Stimulated activated CD4-positive, alpha-beta T cell treated with anti-CD3 and anti-CD28 coated beads, Interleukin-1b, Interleukin-23, amount 100 ng/mL, for 48 hours (primary cell): Measurements from ENCODE around the gene OTOP2.
"Not testable (repeated sequence)": the region's sequence is repeated elsewhere in the genome, so short reads cannot be mapped to it uniquely, and the experiment has no call there.

Experiments used
- DNase-seq: peaks from one replicate; pipeline ENCODE4 v3.0.0-alpha.2; 2020

OTOP2 gene

DNA sequence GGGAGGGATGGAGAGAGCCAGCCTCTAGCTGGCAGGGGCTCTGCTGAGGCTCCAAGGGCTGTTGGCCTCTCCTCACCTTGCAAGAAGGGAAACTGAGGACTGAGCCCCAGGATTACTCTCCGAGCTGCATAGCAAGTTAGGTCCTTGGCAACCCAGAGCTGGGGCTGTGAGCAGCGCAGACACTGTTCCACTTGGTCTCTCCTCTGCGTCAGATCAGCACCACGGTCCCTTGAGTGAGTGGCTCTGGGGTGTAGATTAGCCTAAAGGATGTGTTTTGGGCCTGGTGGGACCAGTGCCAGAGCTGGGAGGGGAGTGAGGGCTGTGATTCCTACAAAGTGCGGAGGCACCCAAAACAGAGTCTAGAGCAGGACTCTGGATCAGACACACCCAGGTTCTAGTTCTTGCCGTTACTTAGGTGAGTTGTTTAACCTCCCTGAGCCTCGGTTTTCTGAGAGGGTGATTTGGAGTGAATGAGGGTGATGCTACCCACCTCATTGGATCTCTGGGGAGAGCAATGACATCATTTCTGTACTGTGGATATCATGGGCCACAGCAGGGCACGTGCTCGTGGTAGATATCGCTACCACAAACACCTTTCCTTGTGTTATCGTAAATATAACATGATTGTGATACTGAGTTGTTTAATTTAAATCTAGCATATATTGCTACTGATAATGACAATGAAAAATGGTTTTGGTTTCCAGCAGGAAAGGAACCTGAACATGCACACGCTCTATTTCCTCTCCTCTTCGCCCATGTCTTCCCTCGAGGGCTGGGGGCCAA lies 22.5 kb upstream of the OTOP2 start:
- no peak for DNase-seq

DNA sequence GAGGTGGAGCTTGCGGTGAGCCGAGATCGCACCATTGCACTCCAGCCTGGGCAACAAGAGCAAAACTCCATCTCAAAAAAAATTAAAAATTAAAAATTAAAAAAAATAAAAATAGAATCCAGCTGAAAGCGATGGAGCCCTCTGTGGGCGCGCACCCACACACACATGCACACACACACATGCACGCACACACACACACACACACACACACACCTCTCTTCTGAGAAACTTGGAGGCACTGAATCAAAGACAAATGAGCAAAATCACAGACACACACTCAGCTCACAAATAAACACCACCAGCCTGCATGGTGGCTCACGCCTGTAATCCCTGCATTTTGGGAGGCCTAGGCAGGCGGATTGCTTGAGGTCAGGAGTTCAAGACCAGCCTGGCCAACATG lies 21.0 kb upstream of the OTOP2 start:
- no peak for DNase-seq

DNA sequence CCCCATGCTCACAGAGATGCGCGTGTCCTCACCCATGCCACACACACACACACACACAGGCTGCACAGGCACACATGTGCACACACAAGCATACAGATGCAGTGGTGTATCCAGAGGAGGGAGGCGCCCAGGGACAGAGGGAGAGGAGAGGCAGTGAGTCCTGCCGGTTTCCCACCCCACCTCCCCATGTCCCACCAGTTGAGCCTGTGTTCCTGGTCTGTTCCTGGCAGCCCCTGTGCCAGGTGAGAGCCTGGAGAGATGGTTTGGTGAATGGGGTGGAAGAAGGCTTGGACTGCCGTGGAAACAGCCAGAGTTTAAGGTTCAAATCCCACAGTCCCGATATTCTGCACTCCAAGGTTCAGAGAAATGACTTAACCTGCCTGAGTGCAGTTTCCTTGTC lies 20.4 kb upstream of the OTOP2 start:
- no peak for DNase-seq

DNA sequence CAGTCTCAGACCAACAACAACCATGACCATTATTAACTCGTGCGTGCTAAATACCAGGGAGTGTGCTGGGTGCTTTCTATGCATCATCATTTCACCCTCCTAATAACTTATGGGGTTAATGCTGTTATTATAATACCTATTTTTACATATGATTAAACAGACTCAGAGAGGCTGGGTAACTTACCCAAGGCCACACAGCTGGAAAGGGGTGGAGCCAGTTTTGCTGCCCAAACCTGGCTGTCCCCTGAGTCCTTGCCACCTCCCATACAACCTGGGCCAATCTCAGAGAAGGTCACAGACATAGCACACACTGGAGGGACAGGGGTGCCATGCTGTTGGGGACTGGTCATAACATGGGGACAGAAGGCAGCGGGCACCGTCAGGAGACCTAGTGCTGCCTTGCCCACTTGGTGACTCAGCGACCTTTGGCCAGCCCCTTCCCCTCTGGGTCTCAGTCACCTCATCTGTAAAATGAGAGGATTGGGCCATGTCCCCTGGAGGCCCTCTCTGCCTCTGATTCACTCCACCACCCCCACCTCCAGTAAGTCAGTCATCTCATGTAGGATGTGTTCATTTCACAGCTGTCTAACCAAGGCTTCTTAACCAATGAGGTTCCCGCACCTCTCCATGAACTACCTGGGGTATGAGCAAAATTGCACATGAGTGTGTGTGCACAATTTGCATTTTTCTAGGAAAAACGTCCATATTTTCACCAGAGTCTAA lies 19.2 kb upstream of the OTOP2 start:
- peak; percentile 33 for DNase-seq

DNA sequence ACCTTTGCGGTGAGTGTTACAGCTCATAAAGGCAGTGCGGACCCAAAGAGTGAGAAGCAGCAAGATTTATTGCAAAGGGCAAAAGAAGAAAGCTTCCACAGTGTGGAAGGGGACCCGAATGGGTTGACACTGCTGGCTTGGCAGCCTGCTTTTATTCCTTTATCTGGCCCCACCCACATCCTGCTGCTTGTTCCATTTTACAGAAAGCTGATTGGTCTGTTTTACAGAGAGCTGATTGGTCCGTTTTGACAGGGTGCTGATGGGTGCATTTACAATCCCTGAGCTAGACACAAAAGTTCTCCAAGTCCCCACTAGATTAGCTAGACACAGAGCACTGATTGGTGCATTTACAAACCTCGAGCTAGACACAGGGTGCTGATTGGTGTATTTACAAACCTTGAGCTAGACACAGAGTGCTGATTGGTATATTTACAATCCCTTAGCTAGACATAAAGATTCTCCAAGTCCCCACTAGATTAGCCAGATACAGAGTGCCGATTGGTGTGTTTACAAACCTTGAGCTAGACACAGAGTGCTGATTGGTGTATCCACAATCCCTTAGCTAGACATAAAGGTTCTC lies 17.8 kb upstream of the OTOP2 start:
- DNase-seq = not testable (repeated sequence)

DNA sequence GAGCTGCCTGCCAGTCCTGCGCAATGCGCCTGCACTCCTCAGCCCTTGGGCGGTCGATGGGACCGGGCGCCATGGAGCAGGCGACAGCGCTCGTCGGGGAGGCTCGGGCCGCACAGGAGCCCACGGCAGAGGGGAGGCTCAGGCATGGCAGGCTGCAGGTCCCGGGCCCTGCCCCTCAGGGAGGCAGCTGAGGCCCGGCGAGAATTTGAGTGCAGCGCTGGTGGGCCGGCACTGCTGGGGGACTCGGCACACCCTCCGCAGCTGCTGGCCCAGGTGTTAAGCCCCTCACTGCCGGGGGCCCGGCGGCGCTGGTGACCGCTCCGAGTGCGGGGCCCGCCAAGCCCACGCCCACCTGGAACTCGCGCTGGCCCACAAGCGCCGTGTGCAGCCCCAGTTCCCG lies 17.1 kb upstream of the OTOP2 start:
- DNase-seq = no peak

DNA sequence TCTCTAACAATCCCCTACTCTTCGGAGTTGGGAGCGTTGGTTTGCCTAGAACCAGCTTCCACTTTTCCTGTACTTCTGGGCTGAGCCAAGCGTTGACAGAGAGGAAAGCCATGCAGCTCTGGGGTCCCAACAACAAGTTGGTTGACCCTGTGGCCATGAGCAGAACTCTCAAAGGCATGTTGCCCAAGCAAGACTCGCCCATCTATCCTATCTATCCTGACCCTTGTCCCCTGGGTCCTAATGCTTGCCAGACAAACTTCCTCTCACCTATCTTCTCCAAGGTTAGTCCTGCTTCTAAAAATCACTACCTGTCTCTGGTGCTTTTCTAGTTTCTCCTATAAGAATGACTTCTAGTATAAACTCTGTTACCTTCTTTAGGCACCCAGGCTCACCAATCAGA lies 15.0 kb upstream of the OTOP2 start:
- DNase-seq = not testable (repeated sequence)

DNA sequence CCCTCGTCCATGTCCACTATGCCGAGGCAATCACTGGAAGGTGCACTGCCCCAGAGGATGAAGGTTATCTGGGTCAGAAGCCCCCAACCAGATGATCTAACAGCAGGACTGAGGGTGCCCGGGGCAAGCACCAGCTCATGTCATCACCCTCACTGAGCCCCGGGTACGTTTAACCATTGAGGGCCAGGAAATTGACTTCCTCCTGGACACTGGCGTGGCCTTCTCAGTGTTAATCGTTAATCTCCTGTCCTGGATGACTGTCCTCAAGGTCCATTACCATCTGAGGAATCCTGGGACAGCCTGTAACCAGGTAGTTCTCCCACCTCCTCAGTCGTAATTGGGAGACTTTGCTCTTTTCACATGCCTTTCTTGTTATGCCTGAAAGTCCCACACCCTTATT lies 12.7 kb upstream of the OTOP2 start:
- DNase-seq = not testable (repeated sequence)

DNA sequence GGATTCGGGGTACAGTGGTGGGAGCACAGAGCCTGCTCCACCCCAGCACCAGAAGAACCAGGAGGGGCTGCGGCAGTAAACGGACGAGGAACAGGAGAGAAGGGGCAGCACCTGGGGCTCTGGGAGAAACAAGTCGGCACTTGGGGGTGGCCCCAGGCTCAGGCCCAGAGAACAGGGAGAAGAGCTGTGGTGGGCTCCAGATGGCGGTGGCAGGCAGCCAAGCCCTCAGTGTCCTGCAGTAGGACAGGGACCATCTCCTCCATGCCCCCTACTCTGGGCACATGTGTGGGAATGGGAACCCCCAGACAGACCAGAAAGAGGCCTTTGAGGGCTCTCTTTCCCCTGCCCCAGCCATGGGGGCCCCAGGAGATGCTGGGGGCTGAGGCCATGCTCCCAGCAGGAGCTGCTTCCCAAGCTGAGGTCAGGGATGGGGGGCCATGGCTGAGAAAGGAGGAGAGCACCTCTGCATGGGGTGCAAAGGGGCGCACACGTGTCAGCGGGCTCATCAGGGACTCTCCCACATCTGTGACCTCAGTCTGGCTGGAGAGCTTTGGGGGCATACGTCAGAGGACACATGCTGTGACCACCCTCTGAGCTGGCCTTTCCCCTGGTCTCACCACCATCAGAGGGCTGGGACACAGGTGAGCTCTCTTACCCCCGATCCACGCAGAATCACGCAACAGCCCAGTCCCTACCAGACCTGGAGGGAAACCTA lies 7.8 kb upstream of the OTOP2 start:
- DNase-seq = no peak

DNA sequence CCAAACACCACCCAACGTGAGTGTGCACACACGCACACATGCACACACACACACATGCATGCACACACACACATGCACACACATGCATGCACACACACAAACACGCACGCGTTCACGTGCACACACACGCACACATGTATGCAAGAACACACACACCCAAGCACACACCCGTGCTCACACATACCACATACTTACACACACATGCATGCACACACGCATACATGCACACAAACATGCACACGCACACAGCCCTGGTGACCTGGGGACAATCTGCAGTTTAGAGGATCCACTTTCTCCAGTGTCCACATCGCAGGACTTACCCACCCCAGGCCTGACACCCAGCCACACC lies 7.2 kb upstream of the OTOP2 start:
- no peak for DNase-seq

DNA sequence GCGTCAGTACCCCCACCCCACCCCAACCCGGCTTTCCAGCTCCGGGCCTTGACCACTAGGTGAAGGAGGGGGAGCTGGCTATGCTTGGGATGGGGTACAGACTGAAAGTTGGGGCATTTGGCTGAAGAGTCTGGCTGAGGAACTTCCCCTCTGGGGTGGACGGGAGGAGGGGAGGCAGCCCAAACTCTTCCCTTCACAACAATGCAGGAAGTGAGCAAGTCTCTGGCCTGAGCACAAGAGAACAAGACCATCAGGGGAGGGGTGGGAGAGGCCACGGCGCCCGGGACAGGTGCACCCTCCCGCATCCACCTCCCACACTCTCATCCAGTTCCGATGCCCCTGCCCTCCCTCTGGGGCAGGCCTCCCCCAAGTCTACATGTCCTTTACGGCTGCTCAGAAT lies 6.6 kb upstream of the OTOP2 start:
- DNase-seq = no peak

DNA sequence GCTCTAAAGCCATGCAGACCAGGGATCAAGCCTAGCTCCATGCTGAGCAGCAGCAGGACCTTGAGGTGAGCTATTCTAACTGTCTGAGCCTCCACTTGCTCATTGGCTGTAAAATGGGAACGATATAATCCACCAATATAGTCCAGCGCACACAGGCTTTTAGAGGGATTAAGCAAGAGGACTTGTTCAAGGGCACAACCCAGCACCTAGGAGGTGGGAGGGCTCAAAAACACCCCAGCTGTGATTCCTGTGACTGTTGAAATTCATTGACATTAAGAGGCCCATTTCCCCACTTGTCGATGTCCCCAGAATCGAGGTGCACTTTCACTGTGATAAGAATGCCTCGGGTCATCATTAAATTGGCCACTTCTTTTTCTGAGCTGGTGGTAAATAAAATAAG lies 5.2 kb upstream of the OTOP2 start:
- DNase-seq = no peak

DNA sequence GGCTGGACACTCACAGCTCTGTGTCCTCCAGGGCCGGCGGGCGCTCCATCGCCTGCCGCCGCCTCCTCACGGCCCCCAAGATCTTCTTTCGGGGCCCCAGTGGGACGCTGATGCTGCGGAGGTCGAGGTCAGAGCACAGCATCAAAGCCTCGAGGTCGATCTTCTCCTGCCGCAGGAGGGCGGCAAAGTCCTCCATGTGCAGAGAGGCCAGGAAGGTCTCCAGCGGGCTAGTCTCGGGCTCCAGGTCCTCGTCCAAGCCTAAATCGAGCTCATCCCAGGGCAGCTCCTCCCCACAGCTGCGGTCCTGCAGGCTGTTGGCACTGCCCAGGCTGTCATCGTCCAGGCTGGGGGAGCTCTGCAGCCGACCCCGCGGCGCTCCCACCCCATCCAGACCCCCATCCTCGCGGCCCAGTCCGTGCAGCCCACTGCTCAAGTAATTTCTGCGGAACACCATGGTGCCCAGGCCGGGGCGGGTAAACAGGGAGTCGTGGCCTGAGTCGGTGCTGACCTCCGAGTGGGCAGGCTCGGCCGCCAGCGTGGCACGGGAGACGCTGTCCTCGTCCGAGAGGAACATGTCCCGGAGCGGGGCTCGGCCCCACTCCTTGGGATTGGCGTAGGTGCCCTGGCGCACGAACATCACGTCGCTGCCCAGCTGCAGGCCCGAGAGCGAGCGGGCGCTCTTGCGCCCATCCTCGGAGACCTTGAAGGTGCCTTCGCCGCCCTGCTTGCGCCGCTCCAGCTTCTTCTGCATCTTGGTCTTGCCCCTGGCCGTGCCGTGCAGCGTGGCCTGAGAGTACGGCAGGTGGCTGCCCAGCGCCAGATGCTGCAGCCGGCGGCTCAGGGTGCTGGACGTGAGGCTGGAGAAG lies 4.4 kb upstream of the OTOP2 start:
- DNase-seq = no peak

DNA sequence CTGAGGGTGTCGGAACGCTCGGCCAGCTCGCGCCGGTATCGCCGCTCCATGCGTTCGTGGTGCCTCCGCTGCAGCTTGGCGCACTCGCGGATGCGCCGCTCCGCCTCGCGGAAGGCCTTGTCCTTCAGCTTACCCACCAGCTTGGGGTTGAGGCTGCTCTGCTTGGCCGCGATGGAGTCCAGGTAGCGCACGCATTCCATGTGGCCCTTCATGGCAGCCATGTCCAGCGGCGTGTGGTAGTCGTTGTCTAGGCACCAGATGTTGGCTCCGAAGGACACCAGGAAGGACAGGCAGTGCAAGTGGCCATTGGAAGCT lies 3.8 kb upstream of the OTOP2 start:
- no peak for DNase-seq

DNA sequence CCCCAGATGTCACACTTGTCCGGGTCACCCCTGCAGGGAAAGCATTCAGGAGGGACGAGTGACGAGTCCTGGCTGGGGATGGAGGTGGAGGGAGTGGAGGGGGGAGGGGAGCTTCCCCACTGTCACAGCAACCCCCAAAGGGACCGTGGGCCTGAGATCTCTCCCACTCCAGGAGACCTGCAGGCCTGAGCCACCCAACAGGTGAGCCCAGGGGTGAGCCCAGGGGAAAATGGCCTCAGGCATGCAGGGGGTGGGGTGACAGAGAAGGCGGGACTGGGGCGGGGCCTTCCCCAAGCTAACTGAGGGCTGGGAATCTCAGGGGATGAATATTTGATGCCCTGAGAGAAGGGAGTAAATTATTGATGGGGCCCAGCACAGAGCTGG lies 3.4 kb upstream of the OTOP2 start:
- no peak for DNase-seq

DNA sequence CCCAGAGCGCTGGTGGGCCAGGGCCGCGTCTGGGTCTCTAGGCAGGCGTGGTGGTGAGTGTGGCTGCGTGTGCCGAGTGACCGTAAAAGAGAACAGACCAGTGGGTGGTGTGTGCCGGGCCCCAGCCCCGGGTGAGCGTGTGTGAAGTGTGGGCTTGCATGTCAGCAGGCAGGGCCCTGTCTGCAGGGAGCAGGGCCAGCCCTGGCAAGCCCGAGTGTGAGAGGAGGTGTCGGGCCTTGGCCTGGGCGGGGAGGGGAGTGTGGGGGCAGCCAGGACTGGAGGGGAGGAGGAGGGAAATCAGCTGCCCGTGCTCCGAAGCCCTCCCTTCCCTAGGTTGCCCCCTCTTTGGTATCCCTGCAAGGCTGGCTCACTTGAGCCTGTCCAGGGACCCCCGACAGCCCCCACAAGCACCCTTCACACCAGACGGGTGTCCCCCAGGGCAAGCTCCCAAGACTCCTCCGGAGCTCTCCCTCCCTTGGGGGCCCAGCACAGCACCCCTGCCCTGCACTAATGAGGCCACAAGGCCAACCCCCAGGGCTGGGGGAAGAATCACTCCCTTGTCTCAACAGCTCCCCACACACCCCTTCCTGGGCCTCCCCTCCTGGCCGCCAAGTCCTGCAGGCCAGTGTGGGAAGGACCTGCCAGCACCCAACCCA lies 2.9 kb upstream of the OTOP2 start:
- no peak for DNase-seq

DNA sequence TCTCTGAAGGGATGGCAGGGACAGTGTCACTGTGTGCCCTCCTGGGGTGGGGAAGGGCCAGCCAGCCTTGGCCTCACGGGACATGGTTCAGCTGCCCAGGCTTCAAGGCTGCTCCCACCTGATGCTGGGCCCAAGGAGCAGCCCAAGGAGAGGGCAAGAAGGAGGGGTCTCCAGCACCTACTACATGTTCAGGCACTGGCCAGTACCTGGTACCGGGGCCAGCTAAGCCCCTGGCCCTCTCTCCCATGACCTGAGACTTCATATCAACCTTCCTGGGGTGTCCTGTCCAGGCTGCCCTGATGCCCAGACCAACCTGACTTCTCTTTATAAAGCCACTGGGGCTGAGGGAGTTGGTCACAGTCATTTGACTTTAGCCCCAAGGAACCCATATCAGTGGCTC lies 2.3 kb upstream of the OTOP2 start:
- no peak for DNase-seq

DNA sequence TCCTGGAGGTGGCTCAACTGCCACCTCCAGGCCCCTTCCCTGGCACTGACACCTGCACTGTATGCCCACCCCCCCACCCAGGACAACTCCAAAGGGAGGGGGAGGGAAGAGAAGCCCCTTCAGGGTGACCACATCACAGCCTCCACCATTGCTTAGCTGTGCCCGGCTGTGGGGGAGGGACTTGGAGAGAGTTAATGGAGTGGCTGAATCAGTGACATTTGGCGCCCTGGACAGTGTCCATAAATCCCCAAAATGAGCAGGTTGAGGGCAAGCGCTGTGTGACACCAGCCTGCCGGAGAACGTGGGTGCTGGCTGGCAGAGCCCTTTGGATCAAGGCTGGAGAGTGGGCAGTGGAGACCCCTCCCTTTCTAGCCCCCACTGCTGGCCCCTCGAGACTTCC lies 1.9 kb upstream of the OTOP2 start:
- DNase-seq = no peak

DNA sequence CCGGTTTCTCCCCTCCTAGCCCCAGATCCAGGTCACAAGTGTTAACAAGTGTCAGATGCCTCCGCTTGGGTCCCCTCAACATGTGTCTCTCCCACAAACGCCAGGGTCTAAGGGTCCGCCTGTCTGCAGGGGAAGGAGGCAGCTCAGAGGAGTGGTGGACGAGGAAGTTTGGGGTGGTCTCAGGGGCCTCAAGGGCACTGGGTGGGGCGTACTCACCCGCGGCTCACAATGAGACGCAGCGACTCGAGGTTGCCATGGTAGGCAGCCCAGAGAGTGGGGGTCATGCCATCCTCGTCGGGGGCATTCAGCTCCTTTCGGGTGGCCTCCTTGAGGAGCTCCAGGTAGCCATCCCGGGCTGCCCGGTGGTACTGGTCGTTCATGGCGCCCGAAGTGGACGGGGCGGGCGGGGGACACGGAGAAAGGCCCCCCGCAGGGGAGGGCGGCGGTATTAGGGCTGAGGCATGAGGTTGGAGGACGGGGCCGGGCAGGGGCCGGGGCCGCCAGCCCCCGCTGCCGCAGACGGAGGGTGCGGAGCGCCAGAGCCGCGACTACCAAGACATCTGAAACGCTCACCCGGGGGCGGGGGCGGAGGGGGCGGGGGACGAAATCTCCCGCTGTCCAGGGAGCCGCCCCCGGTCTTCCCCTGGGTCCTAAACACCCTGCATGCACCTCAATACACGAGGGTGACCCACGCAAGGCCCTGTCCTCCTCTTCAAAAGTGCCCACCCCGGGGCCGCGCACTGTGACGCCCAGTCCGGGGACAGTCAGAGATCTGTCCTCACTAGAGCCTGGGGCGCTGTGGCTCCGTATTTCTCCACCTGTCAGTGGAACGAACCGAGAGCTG lies 1.2 kb upstream of the OTOP2 start, which contains the start of gene USH1G:
USH1G (minus strand) TSS at position 562 of the 844 bp plus-strand sequence; CDS start at position 380, 182 bp downstream.
- DNase-seq = no peak

DNA sequence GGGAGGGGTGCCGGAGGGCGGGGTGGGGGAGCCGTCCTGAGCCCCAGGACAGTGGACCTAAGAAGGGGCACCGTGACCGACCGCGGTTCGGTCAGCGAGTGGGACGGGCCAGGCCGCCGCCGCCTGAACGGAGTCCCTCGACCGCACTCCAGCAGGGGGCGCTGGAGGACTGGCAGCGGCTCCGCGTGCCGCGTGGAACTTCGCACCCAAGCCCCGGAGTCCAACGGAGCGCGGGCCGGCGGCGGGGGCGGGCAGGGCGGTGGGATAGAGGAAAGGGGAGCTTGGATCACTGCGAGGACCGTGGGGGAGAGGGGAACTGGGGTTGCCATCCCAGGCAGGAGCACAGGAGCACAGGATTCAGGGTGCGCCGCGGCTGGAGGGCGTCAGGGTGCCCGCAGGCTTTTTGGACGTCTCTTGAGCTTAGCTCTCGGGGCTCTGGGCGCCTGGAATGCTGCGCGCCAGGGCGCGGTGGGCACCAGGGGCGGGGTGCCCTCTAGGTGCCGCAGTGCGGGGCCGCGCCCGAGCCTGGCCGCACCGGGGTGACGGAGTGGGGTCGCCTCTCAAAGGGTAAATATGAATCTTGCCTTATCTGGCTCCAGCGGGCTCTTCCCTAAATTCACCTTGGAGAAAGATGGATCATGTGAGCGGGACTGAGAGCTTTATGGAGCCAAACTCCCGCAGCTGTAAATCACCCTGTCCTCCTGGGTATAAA lies 379 bp upstream of the OTOP2 start:
- peak; percentile 69 for DNase-seq

DNA sequence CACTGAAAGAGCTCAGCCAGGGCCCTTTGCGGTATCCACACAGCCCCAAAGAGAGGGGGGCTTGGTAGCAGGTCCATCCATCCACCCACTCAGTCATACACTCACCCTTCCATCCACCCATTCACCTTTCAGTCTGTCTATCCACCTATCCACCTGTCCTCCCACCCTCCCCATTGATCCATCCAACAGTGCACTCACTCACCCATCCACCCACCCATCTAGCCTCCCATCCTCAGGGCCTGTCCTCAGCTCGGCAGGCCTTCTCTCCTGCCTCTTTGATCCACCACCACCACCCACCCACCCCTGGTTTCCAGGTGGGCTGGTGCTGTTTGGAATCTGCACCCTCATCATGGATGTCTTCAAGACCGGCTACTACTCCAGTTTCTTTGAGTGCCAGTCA lies 1.2 kb downstream of the OTOP2 start:
- DNase-seq = no peak
